Hippocampal formation (tissue), 2 donors: ENCODE data around the gene RNF128.

Source experiments
- DNase-seq, 2 donors: peaks; one replicate each; lab custom pipeline; 2025; lab: John Stamatoyannopoulos, UW

The RNF128 gene, protein sequence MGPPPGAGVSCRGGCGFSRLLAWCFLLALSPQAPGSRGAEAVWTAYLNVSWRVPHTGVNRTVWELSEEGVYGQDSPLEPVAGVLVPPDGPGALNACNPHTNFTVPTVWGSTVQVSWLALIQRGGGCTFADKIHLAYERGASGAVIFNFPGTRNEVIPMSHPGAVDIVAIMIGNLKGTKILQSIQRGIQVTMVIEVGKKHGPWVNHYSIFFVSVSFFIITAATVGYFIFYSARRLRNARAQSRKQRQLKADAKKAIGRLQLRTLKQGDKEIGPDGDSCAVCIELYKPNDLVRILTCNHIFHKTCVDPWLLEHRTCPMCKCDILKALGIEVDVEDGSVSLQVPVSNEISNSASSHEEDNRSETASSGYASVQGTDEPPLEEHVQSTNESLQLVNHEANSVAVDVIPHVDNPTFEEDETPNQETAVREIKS

DNA sequence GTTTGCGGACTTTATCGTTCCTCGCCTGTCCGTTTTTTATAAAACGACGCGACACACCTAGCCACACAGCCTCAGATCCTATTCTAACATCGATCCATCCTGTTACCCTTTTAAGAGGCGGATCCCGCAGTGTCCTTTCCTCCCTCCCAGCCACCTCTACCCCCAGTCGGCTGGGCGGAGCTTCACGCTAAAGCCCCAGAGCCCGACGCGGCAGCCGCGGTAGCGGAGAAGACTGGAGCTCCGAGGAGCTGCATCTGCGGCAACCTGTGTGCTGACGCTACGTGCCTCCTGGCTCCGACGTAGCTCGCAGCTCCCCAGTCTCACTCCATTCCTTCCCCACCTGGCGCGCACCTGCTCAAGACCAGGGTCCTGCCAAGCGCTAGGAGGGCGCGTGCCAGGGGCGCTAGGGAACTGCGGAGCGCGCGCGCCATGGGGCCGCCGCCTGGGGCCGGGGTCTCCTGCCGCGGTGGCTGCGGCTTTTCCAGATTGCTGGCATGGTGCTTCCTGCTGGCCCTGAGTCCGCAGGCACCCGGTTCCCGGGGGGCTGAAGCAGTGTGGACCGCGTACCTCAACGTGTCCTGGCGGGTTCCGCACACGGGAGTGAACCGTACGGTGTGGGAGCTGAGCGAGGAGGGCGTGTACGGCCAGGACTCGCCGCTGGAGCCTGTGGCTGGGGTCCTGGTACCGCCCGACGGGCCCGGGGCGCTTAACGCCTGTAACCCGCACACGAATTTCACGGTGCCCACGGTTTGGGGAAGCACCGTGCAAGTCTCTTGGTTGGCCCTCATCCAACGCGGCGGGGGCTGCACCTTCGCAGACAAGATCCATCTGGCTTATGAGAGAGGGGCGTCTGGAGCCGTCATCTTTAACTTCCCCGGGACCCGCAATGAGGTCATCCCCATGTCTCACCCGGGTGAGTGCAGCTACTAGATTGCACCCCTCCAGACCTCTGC is at the start of gene RNF128:
Gene RNF128, plus strand, starts transcription at position 217 of the 953 bp plus-strand sequence. Its CDS starts 213 bp downstream, at position 430.
- peak; percentile 3 to 5 for DNase-seq

DNA sequence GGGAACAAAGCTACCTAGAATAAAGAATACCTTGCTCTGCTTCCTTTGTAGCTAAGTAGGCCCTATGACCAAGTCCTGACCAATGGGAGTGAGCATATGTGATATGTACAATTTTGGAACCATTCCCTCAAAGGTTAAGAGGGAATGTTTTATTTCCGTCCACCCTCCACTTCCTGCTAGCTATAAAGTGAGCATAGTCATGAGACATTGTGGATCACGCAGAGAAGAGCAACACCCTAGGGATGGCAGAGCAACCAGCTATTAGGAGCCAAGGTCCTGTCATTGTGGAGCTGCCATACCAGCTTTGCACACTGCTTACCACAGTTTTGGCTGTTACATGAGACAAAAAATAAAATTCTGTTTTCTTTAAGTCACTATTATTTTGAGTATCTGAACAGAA is 45.8 kb upstream of the RNF128 start:
- DNase-seq, result no peak

DNA sequence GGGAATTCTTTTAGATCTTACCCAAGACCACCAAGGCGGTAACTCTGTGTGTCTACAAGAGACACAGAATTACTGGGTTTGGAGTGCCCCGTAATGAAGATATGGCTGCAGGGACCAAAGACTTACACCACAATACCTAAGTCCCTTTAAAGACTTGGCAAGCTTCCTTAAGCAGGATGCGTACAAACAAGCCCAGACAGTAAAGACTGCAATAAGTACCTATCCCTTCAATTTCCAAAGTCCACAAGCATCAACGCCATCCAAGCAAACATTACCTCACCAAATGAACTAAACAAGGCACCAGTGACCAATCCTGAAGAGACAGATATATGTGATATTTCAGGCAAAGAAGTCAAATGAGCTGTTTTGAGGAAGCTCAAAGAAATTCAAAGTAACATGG is 42.3 kb upstream of the RNF128 start:
- DNase-seq, result no peak

DNA sequence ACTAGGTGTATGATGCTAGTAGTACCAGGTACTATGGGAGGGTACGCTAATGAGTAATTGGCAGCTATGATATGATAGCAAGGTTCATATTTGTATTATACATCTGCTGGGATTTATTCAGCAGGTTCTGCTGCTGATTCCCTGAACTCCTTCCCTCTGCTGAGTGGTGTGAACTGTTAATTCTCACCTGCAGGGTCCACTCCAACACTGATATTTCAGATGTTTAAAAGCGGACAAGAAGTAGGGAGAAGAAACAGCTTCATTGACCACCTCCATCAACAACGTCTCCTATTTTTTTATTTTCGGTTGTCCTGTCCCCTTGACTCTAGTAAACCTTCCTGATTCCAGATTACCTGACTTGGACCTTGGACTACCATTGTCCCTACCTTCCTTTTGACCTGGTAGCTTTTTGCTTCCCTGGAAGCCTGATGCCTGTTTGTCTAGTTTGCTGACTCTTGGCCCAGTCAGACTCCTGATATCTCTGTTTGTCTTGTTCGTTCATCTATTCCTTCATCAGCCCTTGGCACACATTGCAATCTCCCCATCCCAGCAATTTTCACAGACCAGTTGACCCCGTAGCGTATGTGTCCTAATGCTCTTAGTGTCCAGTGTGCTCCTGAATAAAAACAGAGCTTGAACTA is 34.0 kb upstream of the RNF128 start:
- no peak for DNase-seq

DNA sequence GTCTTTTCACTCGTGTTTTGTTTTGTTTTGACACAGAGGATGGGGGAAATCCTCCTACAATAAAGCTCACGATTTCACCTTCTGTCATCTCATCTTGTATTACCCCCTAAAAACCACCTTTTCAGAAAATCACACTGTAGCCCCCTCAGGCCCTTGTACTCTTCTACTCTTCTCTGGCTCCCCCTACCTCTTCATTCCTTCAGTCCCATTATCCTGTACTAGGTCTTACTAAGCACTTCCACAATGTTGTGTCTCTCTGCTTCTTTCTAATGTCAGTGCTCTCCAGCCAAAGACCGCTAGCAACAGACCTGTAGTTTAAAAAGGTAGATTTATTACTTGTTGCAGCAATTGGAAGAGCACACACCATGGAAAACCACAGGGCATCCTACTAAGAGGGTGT is 30.0 kb upstream of the RNF128 start:
- no peak for DNase-seq

DNA sequence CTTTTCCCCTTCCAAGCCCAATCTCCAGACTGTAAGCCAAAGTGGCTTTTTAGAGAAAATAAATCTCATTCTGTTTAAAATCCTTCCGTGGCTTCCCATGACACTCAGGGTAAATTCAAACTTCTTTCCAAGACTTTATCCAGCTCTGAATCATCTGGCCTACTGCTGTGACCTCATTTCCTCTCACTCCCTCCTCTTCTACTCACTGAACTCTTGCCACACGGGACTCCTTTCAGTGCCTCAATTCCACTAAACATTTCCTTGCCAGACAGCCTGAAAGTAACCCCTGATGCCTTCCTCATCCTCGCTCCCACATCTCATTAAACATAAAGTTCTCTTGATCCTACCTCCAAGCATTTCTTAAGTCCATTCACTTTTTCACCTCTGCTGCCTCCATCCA is 27.8 kb upstream of the RNF128 start:
- no peak for DNase-seq

DNA sequence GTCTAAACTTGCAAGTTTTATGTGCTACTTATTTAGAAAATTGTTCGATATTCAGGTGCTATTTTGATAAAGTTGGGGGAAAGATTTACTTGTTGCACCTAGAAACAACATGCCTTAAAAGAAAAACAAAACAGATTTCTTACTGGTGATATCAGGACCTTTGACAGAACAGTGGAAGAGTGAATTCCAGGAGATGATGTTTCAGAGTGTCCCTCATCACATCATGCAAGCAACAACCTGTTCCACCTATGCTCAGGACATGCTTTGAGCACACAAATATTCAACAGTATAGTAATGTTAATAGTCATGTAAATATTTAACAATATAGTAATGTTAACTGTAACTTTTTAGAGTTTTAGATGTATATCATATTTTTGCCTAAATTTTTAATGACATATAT is 23.9 kb upstream of the RNF128 start:
- no peak for DNase-seq

DNA sequence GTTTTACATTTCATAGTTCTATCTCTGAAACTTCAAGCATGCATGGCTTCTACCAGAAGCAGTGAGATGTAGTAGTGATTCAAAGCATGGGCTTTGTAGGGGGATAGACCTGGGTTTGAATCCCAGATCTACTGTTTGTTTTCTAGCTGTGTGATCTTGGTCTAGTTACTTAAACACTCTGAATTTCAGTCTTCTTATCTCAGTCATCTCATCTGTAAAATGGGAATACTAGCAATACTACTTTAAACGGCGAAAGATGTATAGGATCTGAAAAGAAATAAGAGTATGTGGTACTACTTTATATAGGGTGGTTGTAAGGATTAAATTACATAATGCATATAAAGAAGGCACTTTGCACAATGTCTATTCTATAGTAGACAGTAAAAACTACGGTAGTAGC is 20.0 kb upstream of the RNF128 start:
- DNase-seq, result no peak

DNA sequence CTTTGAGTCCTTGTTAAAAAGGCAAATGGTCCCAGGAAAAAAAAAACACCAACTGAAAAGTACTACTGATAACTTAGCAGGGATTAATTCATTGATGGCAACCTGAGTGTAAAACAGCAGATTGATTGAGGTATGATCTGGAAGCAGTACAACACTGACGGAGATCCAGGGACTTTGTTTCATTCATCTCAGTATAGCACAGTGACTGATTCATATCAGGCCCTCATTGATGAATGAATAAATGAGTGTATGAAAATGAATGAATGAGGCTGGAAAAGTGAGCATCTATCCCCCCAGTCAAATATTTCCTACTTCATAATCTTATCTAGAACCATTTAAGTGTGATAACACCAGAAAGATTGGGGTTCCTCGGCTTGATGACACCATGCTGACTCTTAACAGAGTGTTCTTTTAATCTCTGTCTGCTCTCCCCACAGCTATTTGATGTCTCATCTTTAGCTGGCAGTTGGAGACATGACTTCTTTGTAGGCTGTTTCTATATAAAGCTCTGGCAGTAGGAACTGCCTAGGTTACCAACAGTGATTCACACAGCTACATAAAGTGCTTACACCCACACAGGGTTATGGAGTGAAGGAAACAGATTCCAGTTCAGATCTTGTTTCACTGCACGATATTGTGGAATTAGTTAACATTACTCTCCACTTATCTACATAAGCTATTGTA is 18.6 kb upstream of the RNF128 start:
- no peak for DNase-seq

DNA sequence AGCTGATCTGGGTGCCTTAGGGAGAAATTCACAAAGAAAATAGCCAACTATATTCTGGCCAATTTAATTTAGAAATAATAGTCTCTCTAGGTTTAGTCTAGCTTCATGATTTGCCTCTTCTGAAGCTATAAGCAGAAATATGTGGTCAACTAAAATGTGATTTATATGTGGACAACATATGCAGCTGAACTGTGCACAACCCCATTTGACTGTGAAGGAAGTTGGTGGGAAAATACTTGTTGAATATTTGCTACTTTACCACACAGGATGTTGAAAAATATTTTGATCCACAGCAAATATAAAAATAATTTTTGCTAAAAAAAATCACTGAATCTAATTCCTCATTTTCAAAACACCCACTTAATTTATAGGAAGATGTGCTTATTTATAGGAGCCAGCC is 15.7 kb upstream of the RNF128 start:
- DNase-seq, result no peak

DNA sequence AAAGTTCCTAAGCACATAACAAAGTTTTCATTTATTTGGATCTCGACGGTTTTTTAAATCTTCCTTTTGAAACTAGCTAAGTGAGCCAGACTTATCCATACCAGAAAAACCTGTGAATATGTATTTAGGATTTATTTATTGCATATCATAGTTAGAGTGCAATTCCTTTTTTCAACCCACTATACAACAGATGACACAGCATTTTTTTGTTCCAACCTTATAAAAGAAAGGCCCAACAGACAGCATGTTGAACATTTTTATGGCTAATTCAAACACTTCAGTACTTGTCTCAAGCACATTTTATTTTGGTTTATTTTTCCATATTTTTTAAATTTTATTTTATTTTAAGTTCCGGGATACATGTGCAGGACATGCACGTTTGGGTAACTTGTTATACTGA is 15.1 kb upstream of the RNF128 start:
- DNase-seq, result no peak

DNA sequence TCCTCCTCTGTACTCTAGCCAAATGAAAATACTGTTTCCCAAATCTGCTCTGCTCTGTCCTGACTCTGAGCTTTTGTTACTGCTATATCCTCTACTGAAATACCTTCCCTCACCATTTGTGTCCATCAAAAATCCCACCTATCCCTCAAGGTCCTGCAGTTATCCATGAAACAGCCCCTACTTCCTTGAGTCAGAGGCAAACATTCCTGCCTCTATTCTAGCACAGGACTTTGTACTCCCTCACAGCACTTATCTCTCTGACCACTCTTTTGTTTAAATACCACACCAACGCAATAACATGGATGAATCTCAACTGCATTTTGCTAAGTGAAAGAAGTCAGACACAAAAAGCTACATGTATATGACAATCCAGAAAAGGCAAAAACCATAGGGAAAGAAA is 10.5 kb upstream of the RNF128 start:
- DNase-seq, result no peak

DNA sequence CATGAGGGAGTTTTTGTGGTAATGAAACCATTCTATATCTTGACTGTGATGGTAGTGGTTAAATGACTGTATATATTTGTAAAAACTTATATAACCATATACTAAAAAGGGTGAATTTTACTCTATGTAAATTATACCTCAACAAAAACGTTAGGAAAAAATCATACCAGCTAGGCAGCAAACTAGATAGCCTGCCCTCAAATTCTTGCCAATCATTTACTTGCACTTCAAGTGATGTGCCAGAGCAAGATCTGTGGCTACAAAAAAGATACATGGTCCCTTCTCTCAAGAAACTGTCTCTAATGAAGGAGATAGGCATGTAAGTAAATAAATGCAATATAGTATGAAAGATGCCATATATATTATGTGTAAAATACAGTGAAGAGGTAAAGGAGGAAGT is 10.0 kb upstream of the RNF128 start:
- DNase-seq, result no peak

DNA sequence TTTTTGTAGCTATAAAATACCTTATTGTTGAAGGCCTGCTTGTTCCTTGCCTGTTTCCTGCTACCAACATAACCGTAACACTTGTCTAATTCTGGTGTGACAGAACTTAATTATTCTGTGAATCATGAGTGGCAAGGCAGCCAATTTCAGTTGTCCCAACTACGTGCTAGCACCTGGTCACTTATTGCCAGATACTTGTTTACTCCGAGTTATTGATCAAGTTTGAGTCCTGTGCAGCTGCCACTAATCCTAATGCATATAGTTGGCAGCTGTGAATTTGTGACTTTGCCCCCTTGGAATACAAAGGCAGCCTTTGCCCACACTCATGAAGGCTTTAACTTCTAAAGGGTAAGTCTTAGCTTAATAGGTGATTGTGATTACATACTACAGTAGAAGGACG is 7.8 kb upstream of the RNF128 start:
- no peak for DNase-seq

DNA sequence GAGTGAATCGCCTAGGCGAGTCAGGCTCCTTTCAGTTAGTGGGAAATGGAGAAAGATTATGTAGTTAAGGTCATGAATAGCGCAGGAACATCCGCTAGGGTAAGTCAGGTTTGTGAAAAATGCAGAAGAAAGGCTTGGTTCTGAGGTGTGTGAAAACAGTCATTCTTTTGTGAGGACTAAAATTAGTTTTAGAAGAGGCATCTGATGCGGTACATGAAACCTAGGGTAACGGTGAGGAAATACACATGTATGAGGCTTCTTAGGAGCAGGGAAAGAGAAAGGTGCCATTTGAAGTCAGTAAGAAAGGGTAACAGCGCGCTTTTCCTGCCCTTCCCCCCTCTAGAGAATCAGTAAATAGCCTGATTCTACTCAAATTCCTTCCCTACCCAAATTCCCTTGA is 570 bp upstream of the RNF128 start:
- no peak for DNase-seq

DNA sequence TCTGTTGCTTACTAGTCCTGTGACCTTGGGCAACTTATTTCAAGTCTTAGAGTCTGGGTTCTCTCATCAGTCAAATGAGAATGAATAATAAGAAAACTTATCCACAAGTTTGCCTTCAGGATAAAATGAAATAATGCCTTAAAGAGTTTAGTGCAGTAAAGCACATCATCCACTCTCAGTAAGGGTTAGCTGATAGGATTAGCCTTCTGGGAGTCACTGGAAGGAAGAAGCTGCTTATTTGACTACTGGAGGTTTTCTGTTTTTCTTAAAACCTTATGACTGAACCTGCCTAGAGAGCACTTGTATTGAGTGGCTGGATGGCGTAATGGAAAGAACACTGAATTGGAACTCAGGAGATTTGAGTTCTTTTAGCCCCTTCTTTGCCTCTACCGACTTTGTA is 1.8 kb downstream of the RNF128 start:
- no peak for DNase-seq

DNA sequence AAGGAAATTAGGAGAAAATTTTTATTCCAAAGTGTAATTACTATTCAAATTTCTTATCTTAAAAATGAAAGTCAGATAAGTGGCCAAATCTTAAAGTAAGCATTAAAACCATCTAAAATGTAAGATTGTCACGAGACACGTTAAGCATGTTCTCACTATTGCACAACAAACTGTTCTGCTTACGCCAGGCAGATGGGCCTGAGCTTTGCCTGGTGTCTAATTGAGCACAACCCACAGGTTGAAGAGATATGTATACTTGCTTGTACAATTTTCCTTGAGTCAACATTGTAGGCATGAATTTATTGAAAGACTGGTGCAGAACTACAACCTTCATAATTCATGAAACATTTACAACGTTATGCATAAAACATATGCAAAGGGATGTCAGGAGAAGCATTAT is 3.9 kb downstream of the RNF128 start:
- DNase-seq, result no peak

DNA sequence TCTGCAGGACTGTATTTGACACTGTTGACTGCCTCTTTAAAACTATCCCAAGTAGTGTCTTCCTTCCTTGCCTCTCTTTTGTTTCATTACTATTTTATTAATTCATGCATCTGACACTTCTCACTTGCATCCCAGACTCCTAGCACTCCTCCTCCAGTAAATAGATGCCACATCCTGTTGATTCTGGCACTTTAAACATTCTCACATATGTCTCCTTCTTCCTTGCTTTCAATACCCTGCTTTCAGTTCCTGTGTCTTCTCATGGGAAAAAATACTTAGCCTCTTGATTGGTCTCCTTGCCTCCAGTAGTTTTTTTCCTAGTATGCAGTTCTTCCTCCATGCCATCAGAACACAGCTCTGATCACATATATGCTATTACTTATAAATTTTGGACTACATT is 5.1 kb downstream of the RNF128 start:
- DNase-seq, result no peak

DNA sequence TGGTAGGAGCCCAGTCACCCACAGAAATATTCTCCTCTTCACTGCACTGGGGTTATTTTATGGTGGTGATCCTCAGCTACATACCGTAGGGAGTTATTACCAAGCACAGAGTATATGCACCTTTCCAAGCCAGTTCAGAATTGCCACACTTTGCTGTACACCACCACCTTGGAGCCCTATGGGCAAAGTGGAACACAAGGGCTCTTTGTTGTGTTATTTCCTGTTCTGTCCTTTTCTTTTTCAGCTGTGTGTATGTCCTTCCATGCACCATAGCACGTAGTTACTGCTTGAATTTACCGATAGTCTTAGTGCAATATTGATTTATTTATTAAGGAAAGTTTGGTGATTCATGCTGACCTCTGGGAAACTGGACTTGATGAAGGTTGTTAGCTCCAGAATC is 8.3 kb downstream of the RNF128 start:
- DNase-seq, result no peak

DNA sequence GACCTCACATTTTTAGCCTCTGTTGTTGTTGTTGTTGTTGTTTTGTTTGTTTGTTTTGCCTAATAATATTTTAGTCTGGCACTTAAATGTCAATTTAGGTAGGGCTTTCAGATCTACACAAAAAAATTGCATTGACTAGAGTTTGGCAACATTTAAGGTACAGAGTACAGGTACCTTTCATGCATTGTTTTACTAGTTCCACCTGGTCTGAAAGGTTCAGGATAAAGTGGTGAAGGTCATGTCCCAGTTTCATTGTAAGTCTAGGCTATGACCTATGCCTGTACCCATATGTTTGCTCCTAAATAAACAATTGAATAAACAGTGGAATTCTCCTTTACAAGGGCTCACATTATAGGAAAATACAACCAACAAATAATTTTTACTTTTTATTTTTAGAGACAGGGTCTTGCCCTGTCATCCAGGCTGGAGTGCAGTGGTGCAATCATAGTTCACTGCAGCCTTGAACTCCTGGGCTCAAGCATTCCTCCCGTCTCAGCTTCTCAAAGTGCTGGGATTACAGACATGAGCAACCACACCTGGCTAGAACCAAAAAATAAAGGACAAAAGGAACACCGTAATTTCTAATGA is 13.8 kb downstream of the RNF128 start:
- no peak for DNase-seq

DNA sequence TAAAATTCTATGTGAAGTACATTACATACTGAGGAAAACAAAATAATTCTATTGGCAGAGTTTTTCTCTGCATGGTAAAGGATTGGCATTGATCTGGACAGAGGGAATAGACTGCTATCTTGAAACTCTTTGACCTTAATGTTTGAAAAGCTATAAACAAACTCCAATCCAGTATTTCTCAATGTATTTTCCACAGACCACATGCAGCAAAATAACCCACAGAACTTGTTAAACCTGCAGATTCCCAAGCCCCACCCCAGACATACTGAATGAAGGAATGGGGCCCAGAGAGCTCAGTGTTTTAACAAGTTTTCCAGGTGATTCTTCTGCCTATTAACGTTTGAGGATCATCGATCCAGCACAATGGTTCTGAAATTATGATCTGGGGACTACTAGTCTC is 15.7 kb downstream of the RNF128 start:
- no peak for DNase-seq

DNA sequence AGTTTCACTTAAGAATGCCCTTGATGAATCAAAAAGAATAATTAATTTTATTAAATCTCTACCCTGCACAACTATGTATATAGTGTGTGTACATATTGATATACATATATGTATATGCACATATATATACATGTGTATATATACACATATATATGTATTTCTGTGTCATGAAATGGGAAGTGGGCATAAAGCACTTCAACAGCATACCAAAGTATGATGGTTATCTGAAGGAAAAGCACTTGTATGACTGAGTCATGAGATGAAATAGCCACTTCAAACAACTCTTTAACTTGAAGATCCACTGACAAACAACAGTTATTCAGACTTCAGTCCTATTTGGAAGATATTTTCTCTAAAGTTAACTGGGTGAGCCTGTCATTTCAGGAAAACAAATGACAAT is 16.3 kb downstream of the RNF128 start:
- no peak for DNase-seq
